IMR-90 (cell line): ENCODE data around the gene NSF. TPM values are rescaled to one million over a fixed set of nuclear protein-coding genes. Genes with fewer than 3 reads are reported as not detected.

Experiments
- ATAC-seq: fragments of 200-7000 bp; cut with Tn5 transposase; 2 replicates; pipeline ENCODE4 v1.9.1; 2020; ENCODE audit warnings: low read depth, mild to moderate bottlenecking, moderate library complexity
- BruUV-seq: library from RNA; stranded (reverse); fragments of 400-500 nt; replicated peaks from 2 replicates; lab custom pipeline; 2021; lab: Mats Ljungman, UMichigan
- CTCF ChIA-PET: fragments of 300-600 bp; formaldehyde crosslinking; extraction: SDS; loops from one replicate; lab custom pipeline; 2021; ENCODE audit warnings: antibody characterized with exemption; lab: Yijun Ruan, JAX
- POLR2A ChIA-PET: fragments of 300-600 bp; sonication (Branson Sonifier 250); formaldehyde crosslinking; loops from one replicate; lab custom pipeline; 2022; ENCODE audit warnings: antibody characterized with exemption; ENCODE audit not compliant: unreplicated experiment; lab: Charles Lee
- DNase-seq: peaks from one replicate; pipeline ENCODE4 v3.0.0; 2013
- H2AFZ ChIP-seq: replicated peaks from 2 replicates; pipeline ENCODE3; 2013; ENCODE audit warnings: low read length, mild to moderate bottlenecking; ENCODE audit not compliant: poor library complexity
- H2AK5ac ChIP-seq: 2 replicates; pipeline ENCODE4 v1.6.1; 2013; ENCODE audit warnings: low read depth, low read length, inconsistent platforms
- H2AK9ac ChIP-seq: replicated peaks from 2 replicates; pipeline ENCODE3; 2013; ENCODE audit warnings: mild to moderate bottlenecking, low read depth, low read length, moderate library complexity; ENCODE audit not compliant: poor library complexity
- H2BK120ac ChIP-seq: 2 replicates; pipeline ENCODE4 v1.6.1; 2013; ENCODE audit warnings: low read depth, low read length, inconsistent platforms
- H2BK15ac ChIP-seq: 3 replicates; pipeline ENCODE4 v1.6.1; 2013; ENCODE audit warnings: low read depth, low read length, inconsistent platforms
- H2BK20ac ChIP-seq: 2 replicates; pipeline ENCODE4 v1.6.1; 2013; ENCODE audit warnings: low read depth, mild to moderate bottlenecking, inconsistent platforms, low read length, moderate library complexity
- H2BK5ac ChIP-seq: 2 replicates; pipeline ENCODE4 v1.6.1; 2013; ENCODE audit warnings: mild to moderate bottlenecking, low read depth, low read length, inconsistent platforms; ENCODE audit not compliant: poor library complexity, severe bottlenecking
- H3K14ac ChIP-seq: replicated peaks from 2 replicates; pipeline ENCODE4 v1.6.1; 2013; ENCODE audit warnings: low read depth, low read length, inconsistent platforms
- H3K18ac ChIP-seq: 2 replicates; pipeline ENCODE4 v1.6.1; 2013; ENCODE audit warnings: low read depth, low read length, control low read depth
- H3K23ac ChIP-seq: 2 replicates; pipeline ENCODE4 v1.6.1; 2013; ENCODE audit warnings: low read depth, low read length, inconsistent platforms
- H3K27ac ChIP-seq: 2 replicates; pipeline ENCODE4 v1.5.1; 2013; ENCODE audit warnings: mild to moderate bottlenecking, control low read depth, low read length; ENCODE audit not compliant: insufficient read depth
- H3K27me3 ChIP-seq: 2 replicates; pipeline ENCODE4 v1.6.1; 2013; ENCODE audit warnings: low read length; ENCODE audit not compliant: control insufficient read depth, insufficient read depth
- H3K36me3 ChIP-seq: 2 replicates; pipeline ENCODE4 v1.6.1; 2013; ENCODE audit warnings: low read length, mixed read lengths; ENCODE audit not compliant: control insufficient read depth, insufficient read depth
- H3K4ac ChIP-seq: 2 replicates; pipeline ENCODE4 v1.6.1; 2013; ENCODE audit warnings: low read depth, low read length, inconsistent platforms
- H3K4me1 ChIP-seq: 2 replicates; pipeline ENCODE4 v1.6.1; 2013; ENCODE audit warnings: low read length, mixed read lengths; ENCODE audit not compliant: control insufficient read depth, insufficient read depth
- H3K4me2 ChIP-seq: 2 replicates; pipeline ENCODE4 v1.6.1; 2013; ENCODE audit warnings: low read depth, mild to moderate bottlenecking, control low read depth, low read length, moderate library complexity
- H3K4me3 ChIP-seq: 2 replicates; pipeline ENCODE4 v1.5.1; 2013; ENCODE audit warnings: low read depth, mild to moderate bottlenecking, control low read depth, low read length, moderate library complexity; ENCODE audit not compliant: insufficient read depth
- H3K56ac ChIP-seq: 2 replicates; pipeline ENCODE4 v1.6.1; 2013; ENCODE audit warnings: low read length, inconsistent platforms; ENCODE audit not compliant: insufficient read depth; ENCODE audit errors: extremely low read depth
- H3K79me1 ChIP-seq, 2 experiments: 2 replicates each; pipeline ENCODE4 v1.6.1; 2013; ENCODE audit warnings: low read length in 2 of 2, inconsistent platforms in 1 of 2, low read depth in 1 of 2
- H3K9ac ChIP-seq: 2 replicates; pipeline ENCODE4 v1.6.1; 2013; ENCODE audit warnings: low read depth, low read length, control low read depth
- H3K9me1 ChIP-seq: 2 replicates; pipeline ENCODE4 v1.6.1; 2013; ENCODE audit warnings: low read length, inconsistent platforms; ENCODE audit not compliant: insufficient read depth
- H3K9me3 ChIP-seq: 2 replicates; pipeline ENCODE4 v1.6.1; 2013; ENCODE audit warnings: low read length; ENCODE audit not compliant: control insufficient read depth, insufficient read depth
- H4K20me1 ChIP-seq: 2 replicates; pipeline ENCODE4 v1.6.1; 2013; ENCODE audit warnings: low read length, inconsistent platforms; ENCODE audit not compliant: insufficient read depth
- H4K5ac ChIP-seq: 2 replicates; pipeline ENCODE4 v1.6.1; 2013; ENCODE audit warnings: mild to moderate bottlenecking, low read depth, low read length, control low read depth
- H4K8ac ChIP-seq, 2 experiments: 2 replicates each; pipeline ENCODE4 v1.6.1; 2013; ENCODE audit warnings: low read depth in 2 of 2, low read length in 2 of 2, control low read depth in 1 of 2, inconsistent platforms in 1 of 2
- H4K91ac ChIP-seq: 2 replicates; pipeline ENCODE4 v1.6.1; 2013; ENCODE audit warnings: low read depth, low read length, inconsistent platforms; ENCODE audit not compliant: insufficient read depth
- BHLHE40 ChIP-seq: fragments of 150-350 bp; IDR thresholded peaks from 2 replicates; pipeline ENCODE4 v1.6.1; 2016; ENCODE audit warnings: mild to moderate bottlenecking, low read depth, low read length
- CEBPB ChIP-seq: IDR thresholded peaks from 2 replicates; pipeline ENCODE4 v1.6.1; 2012; ENCODE audit warnings: low read depth, low read length, improper control_type of control experiment
- ELK1 ChIP-seq: fragments of 150-350 bp; IDR thresholded peaks from 2 replicates; pipeline ENCODE4 v1.6.1; 2016; ENCODE audit warnings: low read depth, mild to moderate bottlenecking, low read length, moderate library complexity, borderline replicate concordance
- MAFK ChIP-seq: IDR thresholded peaks from 2 replicates; pipeline ENCODE4 v1.6.1; 2012; ENCODE audit warnings: low read depth, low read length, improper control_type of control experiment
- NFE2L2 ChIP-seq: fragments of 150-350 bp; IDR thresholded peaks from 2 replicates; pipeline ENCODE4 v1.6.1; 2016; ENCODE audit warnings: low read depth, mild to moderate bottlenecking, low read length
- POLR2A ChIP-seq: IDR thresholded peaks from 2 replicates; pipeline ENCODE4 v1.6.1; 2012; ENCODE audit warnings: mild to moderate bottlenecking, low read depth, low read length
- RAD21 ChIP-seq: IDR thresholded peaks from 2 replicates; pipeline ENCODE4 v1.6.1; 2012; ENCODE audit warnings: low read length, improper control_type of control experiment
- RCOR1 ChIP-seq: IDR thresholded peaks from 2 replicates; pipeline ENCODE4 v1.6.1; 2012; ENCODE audit warnings: mild to moderate bottlenecking, low read length, improper control_type of control experiment; ENCODE audit not compliant: insufficient replicate concordance
- SMC3 ChIP-seq: fragments of 150-350 bp; IDR thresholded peaks from 2 replicates; pipeline ENCODE4 v1.6.1; 2016; ENCODE audit warnings: low read depth, mild to moderate bottlenecking, antibody characterized with exemption, low read length, moderate library complexity
- USF2 ChIP-seq: fragments of 150-350 bp; IDR thresholded peaks from 2 replicates; pipeline ENCODE4 v1.6.1; 2017; ENCODE audit warnings: mild to moderate bottlenecking, antibody characterized with exemption, low read length, low read depth
- WGBS, 2 experiments: methylation state at CpG; one replicate each; pipeline versions ENCODE4 v1.1.5 to v1.1.7; 2013; ENCODE audit warnings: missing lambda C conversion rate in 2 of 2; ENCODE audit not compliant: insufficient read length in 1 of 2; ENCODE audit errors: extremely low coverage in 2 of 2; 5-methylcytosine and 5-hydroxymethylcytosine counted together
- dilution Hi-C: fragments of 300-500 bp; cut with HindIII; formaldehyde crosslinking; loops from one replicate; pipeline ENCODE4 v1.14.3; 2018; ENCODE audit warnings: low sequenced_read_pairs; ENCODE audit not compliant: unreplicated experiment
- in situ Hi-C: fragments of 300-500 bp; cut with MboI; formaldehyde crosslinking; loops from 3 replicates; pipeline ENCODE4 v1.14.3; 2019; ENCODE audit warnings: low sequenced_read_pairs, inconsistent platforms, mixed read lengths
- intact Hi-C: fragments of 100-400 bp; cut with micrococcal nuclease; formaldehyde crosslinking; loops from 2 replicates; pipeline ENCODE4 v1.10.0; 2022
- polyA plus RNA-seq, 3 experiments: library from polyadenylated mRNA; depleted of rRNA; stranded (reverse); fragments of >200 nt; gene quantifications; 2 replicates each; pipeline ENCODE4 v1.2.3, GENCODE V29; 2012; ENCODE audit warnings: low replicate concordance in 1 of 3
- total RNA-seq: library from RNA; depleted of rRNA; stranded (reverse); fragments of >200 nt; gene quantifications from 2 replicates; pipeline ENCODE4 v1.2.3, GENCODE V29; 2012

The NSF gene
- total and polyA plus RNA-seq, 2 of the 4 experiments (the other 2 are of a cell fraction): 38.9 to 110 TPM

- peak; percentile 20; the same call in 1 of the 2 replicates for TF ChIP-seq RAD21
- peak; percentile 40; the same call in 1 of the 2 replicates for TF ChIP-seq BHLHE40
These were observed 174.4 kb downstream of the NSF start (continued) for GRCh38 chr17:46764709-46765401.

- TF ChIP-seq POLR2A (no peak), MAFK (no peak), NFE2L2 (no peak), ELK1 (no peak), RCOR1 (no peak), USF2 (no peak), CEBPB (no peak), RAD21 (no peak), SMC3 (no peak)
- Histone ChIP-seq H3K23ac (peak overlapping the region; percentile 40; the same call in 1 of the 2 replicates), H3K4me2 (no peak overlapping the region), H2AFZ (peak overlapping the region; percentile 81), H3K14ac (peak overlapping the region; percentile 86; the same call in 1 of the 2 replicates), H3K56ac (no peak overlapping the region), H3K4ac (peak overlapping the region; percentile 77), H3K79me1 (peaks cover 0 to 12% of the 10 kb centered on the region in 2 experiments; a peak in 1 of 4 replicates), H4K8ac (peak overlapping the region; percentile 7 to 53; a peak in 2 of 4 replicates), H4K5ac (no peak overlapping the region; the same call in 1 of the 2 replicates), H4K20me1 (no peaks in the 10 kb centered on the region), H4K91ac (peak overlapping the region; percentile 45), H3K9me1 (peaks cover 25% of the 10 kb centered on the region), H3K4me1 (peaks cover 14% of the 10 kb centered on the region), H2AK9ac (peak overlapping the region; percentile 89), H2BK15ac (peak overlapping the region; percentile 56; the same call in 2 of the 3 replicates), H2BK5ac (peak overlapping the region; percentile 53), H3K27me3 (no peaks in the 10 kb centered on the region), H3K4me3 (no peak overlapping the region), H3K9me3 (no peaks in the 10 kb centered on the region), H2BK20ac (peak overlapping the region; percentile 80), H3K36me3 (no peaks in the 10 kb centered on the region), H3K18ac (peak overlapping the region; percentile 12; the same call in 1 of the 2 replicates), H2AK5ac (peak overlapping the region; percentile 88), H3K27ac (no peak overlapping the region), H3K9ac (no peak overlapping the region), H2BK120ac (peak overlapping the region; percentile 56)
- dilution Hi-C loops: no loop called here
- POLR2A ChIA-PET: no interaction called here
- BruUV-seq: no TSS peak
- intact Hi-C loops: no loop called here
- CTCF ChIA-PET: interaction anchor here (1.4 kb wide), 1 partner anchor 15 kb away, joined by 3 read pairs; no protein-coding TSS in a partner anchor
- in situ Hi-C loops: no loop called here
- no peak for ATAC-seq
- 90% methylated on average over 2 of the region's 12 CpGs; no CpG with 5 or more reads in 1 of the 2 experiments for WGBS, 2 experiments
- no peak for DNase-seq
These were observed 175.0 kb downstream of the NSF start for GRCh38 chr17:46765453-46765852.
